Fibroblast of mammary gland (primary cell): ENCODE results near the gene ILF3.

Source experiments
- DNase-seq: peaks from one replicate; pipeline ENCODE4 v3.0.0-alpha.2; 2010; ENCODE audit warnings: low read depth
- H3K4me3 ChIP-seq: 2 replicates; pipeline ENCODE4 v1.5.1; 2011; ENCODE audit warnings: low read depth, mild to moderate bottlenecking, low read length, moderate library complexity; ENCODE audit not compliant: control insufficient read depth
- TF ChIP-seq, protein P1 (sequence below): conservative IDR thresholded peaks from 2 replicates; pipeline ENCODE4 v1.5.1; 2011; ENCODE audit warnings: low read depth, low read length, inconsistent platforms; ENCODE audit not compliant: control insufficient read depth, insufficient read depth

Gene ILF3

DNA sequence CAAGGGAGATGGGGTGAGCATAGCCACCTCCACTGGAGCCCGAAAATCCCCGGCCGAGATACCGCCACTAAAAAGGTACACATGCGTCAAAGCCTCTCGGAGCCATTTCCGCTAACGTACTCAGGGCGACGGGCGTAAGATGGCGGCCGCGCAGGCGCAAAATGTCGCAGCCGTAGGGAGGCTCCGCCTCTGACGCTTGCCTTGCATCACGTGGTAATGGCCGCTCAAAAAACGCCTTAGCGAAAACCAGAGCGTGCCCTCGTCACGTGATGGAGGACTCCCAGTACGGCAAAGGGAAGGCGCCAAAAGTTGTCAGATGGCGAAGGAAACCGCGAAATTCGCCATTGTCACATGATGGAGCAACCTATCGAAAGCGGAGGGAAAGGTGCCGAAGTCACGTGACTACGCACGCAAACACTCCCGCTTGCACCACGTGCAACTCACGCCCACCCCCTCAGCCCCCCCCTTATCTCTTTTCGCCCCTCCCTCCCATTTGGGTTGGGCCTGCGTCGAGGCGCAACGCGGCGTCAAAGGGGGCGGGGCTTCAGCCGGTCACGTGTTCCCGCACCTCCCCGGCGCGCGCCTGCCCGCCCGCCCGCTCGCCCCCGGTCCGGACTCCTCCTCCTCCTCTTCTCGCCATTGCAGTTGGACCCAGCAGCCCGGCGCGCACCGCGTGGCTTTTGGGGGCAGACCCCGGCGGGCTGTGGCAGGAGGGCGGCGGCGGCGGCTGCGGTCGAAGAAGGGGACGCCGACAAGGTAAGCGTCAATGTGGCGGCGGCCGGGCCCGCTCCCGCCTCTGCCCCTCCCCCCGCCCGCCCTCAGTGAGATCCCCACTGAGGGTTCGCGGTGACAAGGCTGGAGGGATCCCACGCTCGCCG is at the start of gene ILF3:
TSS of gene ILF3 (plus strand) at position 615 of the 878 bp plus-strand sequence. CDS start 16,260 bp downstream, outside the sequence.
- TF ChIP-seq, protein P1, sequence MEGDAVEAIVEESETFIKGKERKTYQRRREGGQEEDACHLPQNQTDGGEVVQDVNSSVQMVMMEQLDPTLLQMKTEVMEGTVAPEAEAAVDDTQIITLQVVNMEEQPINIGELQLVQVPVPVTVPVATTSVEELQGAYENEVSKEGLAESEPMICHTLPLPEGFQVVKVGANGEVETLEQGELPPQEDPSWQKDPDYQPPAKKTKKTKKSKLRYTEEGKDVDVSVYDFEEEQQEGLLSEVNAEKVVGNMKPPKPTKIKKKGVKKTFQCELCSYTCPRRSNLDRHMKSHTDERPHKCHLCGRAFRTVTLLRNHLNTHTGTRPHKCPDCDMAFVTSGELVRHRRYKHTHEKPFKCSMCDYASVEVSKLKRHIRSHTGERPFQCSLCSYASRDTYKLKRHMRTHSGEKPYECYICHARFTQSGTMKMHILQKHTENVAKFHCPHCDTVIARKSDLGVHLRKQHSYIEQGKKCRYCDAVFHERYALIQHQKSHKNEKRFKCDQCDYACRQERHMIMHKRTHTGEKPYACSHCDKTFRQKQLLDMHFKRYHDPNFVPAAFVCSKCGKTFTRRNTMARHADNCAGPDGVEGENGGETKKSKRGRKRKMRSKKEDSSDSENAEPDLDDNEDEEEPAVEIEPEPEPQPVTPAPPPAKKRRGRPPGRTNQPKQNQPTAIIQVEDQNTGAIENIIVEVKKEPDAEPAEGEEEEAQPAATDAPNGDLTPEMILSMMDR, result no peak
- H3K4me3 ChIP-seq, result peak within 1 kb of the TSS; percentile 78
- peak; percentile 100 for DNase-seq

DNA sequence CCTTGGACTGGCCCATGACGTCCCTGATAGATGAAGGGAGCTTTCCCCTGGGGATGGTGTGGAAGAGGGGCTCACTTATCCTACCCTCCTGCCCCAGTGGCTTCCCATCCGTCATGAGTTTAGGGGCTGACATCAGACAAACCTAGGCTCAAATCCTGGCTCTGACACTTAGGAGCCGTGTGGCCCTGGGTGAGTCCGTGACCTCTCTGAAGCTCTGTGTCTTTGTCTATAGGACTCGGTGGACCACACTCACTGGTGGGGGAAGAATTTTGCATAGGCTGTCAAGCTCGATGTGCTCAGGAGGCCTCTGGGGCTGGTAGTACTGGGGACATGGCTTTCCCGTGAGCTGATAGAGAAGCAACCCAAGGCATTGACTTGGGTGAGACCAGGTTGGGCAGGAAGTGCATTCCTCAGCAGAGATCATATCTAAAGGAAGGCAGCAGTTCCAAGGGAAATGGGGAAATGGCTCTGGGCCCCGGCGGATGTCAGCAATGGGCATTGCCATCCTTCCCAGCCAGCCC is 49.6 kb upstream of the ILF3 start:
- no peak for DNase-seq
- TF ChIP-seq, protein P1, result no peak
- H3K4me3 ChIP-seq, result no peak overlapping the region

DNA sequence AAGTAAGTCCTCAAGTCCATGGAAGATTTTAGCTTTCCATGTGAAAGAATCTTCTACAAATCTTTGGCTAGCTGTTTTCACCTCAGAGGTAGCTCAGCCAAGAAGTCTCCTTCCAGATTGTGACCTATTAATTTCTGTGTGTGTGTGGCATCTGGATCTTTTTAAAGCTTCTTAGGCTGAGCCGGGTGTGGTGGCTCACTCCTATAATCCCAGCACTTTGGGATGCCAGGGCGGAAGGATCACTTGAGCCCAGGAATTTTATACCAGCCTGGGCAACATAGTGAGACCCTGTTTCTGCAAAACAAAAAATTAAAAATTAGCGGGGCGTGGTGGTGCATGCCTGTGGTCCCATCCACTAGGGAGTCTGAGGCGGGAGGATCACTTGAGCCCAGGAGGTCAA is 42.2 kb upstream of the ILF3 start:
- DNase-seq, result no peak
- TF ChIP-seq, protein P1, result no peak
- no peak overlapping the region for H3K4me3 ChIP-seq

DNA sequence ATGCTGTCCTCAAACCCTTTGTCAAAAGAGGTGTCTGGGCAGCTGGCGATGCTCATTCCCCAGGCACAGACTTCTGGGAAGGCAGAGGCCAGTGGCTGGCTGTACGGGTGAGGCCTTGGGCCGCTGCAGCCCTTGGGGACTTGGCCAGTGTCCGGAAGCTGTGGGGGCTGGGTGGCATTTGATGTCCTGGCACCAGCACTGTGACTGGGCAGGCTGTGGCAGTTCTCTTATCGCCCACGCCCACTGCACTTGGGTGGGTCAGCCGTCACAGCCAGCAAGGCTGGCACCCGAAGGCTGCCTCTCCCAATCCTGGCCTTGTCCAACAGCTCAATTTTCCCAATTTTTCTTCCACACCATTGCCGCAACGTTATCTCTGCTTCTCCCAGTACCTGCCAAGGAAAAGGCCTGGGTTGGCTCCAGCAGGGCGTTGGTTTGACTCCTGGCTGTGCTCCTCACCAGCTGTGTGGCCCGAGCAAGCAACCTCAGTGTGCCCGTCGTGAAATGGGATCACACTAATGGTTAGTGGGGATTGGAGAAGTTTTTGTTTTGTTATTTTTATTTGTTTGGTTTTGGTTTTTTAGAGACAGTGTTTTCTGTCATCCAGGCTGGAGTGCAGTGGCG is 41.5 kb upstream of the ILF3 start:
- TF ChIP-seq, protein P1, result no peak
- DNase-seq, result no peak
- H3K4me3 ChIP-seq, result no peak overlapping the region

DNA sequence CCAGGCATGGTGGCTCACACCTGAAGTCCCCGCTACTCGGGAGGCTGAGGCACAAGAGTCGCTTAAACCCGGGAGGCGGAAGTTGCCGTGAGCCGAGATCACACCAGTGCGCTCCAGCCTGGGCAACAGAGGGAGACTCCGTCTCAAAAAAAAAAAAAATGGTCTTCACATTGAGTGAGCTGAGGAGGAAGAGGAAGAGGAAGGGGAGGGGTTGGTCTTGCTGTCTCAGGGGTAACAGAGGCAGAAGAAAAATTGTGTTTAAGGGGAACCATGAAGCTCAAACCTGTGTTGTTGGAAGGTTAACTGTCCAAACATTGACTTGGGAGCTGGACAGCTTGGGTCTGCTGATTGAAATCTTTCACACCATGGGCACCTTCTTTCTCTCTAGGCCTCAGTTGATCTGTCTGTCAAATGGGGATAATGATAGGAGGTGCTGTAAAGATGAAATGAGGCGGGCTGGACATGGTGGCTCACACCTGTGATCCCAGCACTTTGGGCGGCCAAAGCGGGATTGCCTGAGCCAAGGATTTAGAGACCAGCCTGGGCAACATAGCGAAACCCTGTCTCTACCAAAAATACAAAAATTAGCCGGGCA is 38.6 kb upstream of the ILF3 start:
- TF ChIP-seq, protein P1, result no peak
- DNase-seq, result no peak
- H3K4me3 ChIP-seq, result no peak overlapping the region

DNA sequence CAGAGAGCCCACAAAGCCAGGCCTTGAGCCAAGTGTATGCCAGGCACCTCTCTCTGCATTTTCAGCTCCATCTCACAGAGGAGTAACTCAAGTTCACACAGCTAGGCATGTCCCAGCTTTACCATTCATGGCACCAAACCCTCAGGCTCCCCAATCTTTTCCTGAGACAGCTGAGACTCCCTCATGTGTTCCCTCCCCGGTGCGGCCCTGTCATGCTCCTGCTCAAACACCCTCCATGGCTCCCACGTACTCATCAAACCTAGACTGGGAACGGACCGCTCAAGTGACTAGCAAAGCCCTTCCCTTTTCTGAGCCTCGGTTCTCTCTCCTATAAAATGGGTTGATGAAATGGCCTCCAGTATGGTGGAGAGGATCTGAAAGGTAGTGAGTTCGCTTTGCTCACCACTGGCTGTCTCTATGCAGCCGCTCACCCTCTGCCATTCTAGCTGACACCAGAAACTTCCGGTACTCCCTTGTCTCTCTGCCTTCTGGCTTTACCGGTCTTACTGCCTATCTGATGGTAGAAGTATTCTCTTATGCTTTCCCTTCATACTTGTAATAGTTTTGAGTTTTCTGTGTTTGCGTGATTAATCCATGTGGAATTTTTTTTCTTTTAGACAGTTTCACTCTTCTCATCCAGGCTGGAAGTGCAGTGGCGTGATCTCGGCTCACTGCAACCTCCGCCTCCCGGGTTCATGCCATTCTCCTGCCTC is 36.6 kb upstream of the ILF3 start:
- H3K4me3 ChIP-seq, result no peak overlapping the region
- TF ChIP-seq, protein P1, result no peak
- DNase-seq, result peak; percentile 64
